AG04450 (cell line): ENCODE data around the gene PLD1. TPM values are rescaled to one million over a fixed set of nuclear protein-coding genes. Genes with fewer than 3 reads are reported as not detected.
"Not testable (repeated sequence)": the region's sequence is repeated elsewhere in the genome, so short reads cannot be mapped to it uniquely, and the experiment has no call there.

Experiments used
- CTCF ChIA-PET: fragments of 300-600, 350-600 bp; formaldehyde crosslinking; extraction: SDS; loops from one replicate; lab custom pipeline; 2022; ENCODE audit warnings: antibody characterized with exemption, inconsistent platforms; lab: Charles Lee
- POLR2A ChIA-PET: fragments of 350-600 bp; formaldehyde crosslinking; extraction: SDS; loops from one replicate; lab custom pipeline; 2021; ENCODE audit warnings: antibody characterized with exemption, inconsistent platforms; lab: Yijun Ruan, JAX
- DNase-seq: peaks from one replicate; pipeline ENCODE4 v3.0.0-alpha.2; 2011; ENCODE audit warnings: low read depth, low spot score
- H3K27ac ChIP-seq: one replicate; pipeline ENCODE4 v1.5.1; 2012; ENCODE audit warnings: low read depth, low read length, control low read depth
- H3K27me3 ChIP-seq: one replicate; pipeline ENCODE4 v1.6.0; 2012; ENCODE audit warnings: low read length; ENCODE audit not compliant: control insufficient read depth, insufficient read depth
- H3K4me3 ChIP-seq: 2 replicates; pipeline ENCODE4 v1.5.1; 2011; ENCODE audit warnings: mild to moderate bottlenecking, low read depth, low read length, control low read depth
- H3K9me3 ChIP-seq: 2 replicates; pipeline ENCODE4 v1.5.1; 2012; ENCODE audit warnings: low read length; ENCODE audit not compliant: control insufficient read depth, insufficient read depth
- CTCF ChIP-seq: IDR thresholded peaks from 2 replicates; pipeline ENCODE4 v1.5.1; 2011; ENCODE audit warnings: low read depth, low read length, control low read depth, inconsistent platforms
- polyA plus RNA-seq: library from polyadenylated mRNA; depleted of rRNA; stranded (reverse); fragments of >200 nt; gene quantifications from 2 replicates; pipeline ENCODE4 v1.2.3, GENCODE V29; 2011

Gene PLD1
- polyA plus RNA-seq, 1 experiment = 20.2 TPM

DNA sequence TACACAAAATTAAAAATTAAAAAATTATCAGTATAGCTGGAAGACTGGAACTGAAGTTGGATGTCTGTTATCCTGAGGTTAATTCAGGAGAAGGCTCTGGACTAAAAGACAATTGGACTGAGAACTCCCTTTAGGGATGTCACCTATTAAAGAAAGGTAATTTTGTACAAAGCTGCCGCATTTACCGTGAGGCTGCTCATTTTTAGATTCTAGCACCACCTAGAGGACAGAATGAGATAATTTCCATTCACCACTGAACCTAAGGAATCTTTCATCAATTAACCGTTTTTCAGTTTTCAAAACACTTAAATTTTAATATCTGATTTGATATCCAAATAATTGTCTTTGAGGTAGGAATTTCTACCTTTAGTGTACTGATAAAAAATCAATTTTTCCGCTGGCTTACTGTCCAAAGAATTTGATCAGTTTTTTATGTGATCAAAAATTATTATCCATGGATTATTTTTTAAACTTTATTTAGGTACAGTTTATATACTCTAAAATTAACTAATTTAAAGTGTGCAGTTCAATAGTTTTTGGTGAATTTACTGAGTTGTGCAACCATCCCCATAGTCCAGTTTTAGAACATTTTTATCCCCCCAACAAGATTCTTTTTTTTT, 243.4 kb downstream of the PLD1 start:
- peak; percentile 70 for TF ChIP-seq CTCF
- POLR2A ChIA-PET = no interaction called here
- peak; percentile 10 for DNase-seq

GRCh38 chr3:171565481-171566058, 244.7 kb downstream of the PLD1 start:
- H3K27ac ChIP-seq = no peak overlapping the region
- DNase-seq = no peak
- ChIA-PET CTCF (interaction anchor here (0.6 to 4.9 kb wide), 19 partner anchors 9 to 602 kb away, joined by 3 to 63 read pairs (median 4); partner anchors contain the start of gene TNIK), POLR2A (no interaction called here)
- TF ChIP-seq CTCF = no peak
- H3K9me3 ChIP-seq = no peaks in the 10 kb centered on the region
- H3K27me3 ChIP-seq = no peaks in the 10 kb centered on the region
- H3K4me3 ChIP-seq = no peak overlapping the region

More for the DNA sequence above, 243.4 kb downstream of the PLD1 start:
- Histone ChIP-seq H3K27ac (no peak overlapping the region), H3K4me3 (no peak overlapping the region), H3K9me3 (no peaks in the 10 kb centered on the region), H3K27me3 (no peaks in the 10 kb centered on the region)
- CTCF ChIA-PET = interaction anchor here (0.6 to 4.9 kb wide), 25 partner anchors 8 to 604 kb away, joined by 3 to 63 read pairs (median 4); partner anchors contain the start of gene TNIK

DNA sequence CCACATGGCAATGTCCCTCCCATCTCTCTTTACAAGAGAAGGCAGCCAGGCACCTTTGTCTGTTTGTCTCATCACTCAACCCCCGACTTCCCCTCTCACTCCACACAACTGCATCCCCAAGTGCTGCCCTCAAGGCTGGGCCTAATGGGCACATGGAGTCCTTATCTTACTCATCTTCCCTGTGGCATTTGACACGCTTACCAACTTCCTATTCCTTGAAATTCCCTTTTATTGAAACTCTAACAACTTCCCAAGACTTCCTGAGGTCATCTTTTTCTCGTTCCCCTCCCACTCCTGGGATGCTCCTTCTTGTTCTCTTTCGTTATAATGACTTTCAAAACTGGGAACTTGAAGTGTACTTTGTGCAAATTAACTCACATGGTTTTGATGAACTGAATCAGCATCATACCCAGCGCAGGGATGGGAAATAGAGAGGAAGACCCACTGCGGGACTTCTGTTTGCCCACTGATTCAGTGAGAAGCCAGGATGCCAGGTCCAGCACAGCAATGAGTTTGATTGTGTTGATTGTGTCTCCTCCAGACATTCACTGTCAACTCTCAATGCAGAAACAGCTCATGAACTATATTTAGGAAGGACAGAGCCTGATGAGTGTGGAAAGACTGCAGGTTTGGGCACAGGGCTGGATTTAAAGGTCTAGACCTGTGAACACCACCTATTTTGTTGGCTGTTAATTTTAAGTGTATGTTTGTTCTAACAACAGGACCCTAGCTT, 245.4 kb downstream of the PLD1 start:
- H3K4me3 ChIP-seq = no peak overlapping the region
- ChIA-PET POLR2A (no interaction called here), CTCF (interaction anchor here (0.6 to 4.9 kb wide), 13 partner anchors 10 to 602 kb away, joined by 3 to 63 read pairs (median 6); no protein-coding TSS in a partner anchor)
- H3K9me3 ChIP-seq = no peaks in the 10 kb centered on the region
- H3K27me3 ChIP-seq = no peaks in the 10 kb centered on the region
- DNase-seq = no peak
- no peak for TF ChIP-seq CTCF
- H3K27ac ChIP-seq = no peak overlapping the region

- no peak for DNase-seq
- no peak overlapping the region for H3K27ac ChIP-seq
- CTCF ChIA-PET = interaction anchor here (4.9 kb wide), 1 partner anchor 376 kb away, joined by 63 read pairs; no protein-coding TSS in a partner anchor
These were observed 247.0 kb downstream of the PLD1 start for GRCh38 chr3:171563298-171563697.

DNA sequence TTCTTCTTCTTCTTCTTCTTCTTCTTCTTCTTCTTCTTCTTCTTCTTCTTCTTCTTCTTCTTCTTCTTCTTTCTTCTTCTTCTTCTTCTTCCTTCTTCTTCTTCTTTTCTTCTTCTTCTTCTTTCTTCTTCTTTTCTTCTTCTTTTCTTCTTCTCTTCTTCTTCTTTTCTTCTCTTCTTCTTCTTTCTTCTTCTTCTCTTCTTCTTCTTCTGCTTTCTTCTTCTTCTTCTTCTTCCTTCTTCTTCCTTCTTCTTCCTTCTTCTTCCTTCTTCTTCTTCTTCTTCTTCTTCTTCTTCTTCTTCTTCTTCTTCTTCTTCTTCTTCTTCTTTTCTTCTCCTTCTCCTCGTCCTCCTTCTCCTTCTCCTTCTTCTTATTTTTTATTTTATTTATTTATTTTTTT, 247.8 kb downstream of the PLD1 start:
- H3K4me3 ChIP-seq, H3K9me3 ChIP-seq, H3K27me3 ChIP-seq, POLR2A ChIA-PET, DNase-seq, H3K27ac ChIP-seq: not testable (repeated sequence)
- CTCF ChIA-PET = interaction anchor here (4.9 kb wide), 1 partner anchor 375 kb away, joined by 63 read pairs; no protein-coding TSS in a partner anchor

More at GRCh38 chr3:171563298-171563697, 247.0 kb downstream of the PLD1 start:
- POLR2A ChIA-PET = no interaction called here
- no peak overlapping the region for H3K4me3 ChIP-seq
- TF ChIP-seq CTCF = no peak
- no peaks in the 10 kb centered on the region for H3K9me3 ChIP-seq
- no peaks in the 10 kb centered on the region for H3K27me3 ChIP-seq
